GM13977 (cell line): ENCODE results near the gene SLC6A8.
"Not testable (repeated sequence)": the region's sequence is repeated elsewhere in the genome, so short reads cannot be mapped to it uniquely, and the experiment has no call there.

Source experiments
- DNase-seq: peaks from one replicate; pipeline ENCODE4 v3.0.0; 2012; ENCODE audit warnings: low spot score
- in situ Hi-C: fragments of 300-500 bp; cut with MboI; formaldehyde crosslinking; loops from one replicate; pipeline ENCODE4 v1.12.0; 2022; ENCODE audit warnings: low sequenced_read_pairs, low pct_unique_long_range_greater_than_20kb, mixed read lengths, inconsistent platforms; ENCODE audit not compliant: unreplicated experiment
- TF ChIP-seq, protein P1 (sequence below): IDR thresholded peaks from 2 replicates; pipeline ENCODE4 v1.5.1; 2012; ENCODE audit warnings: mild to moderate bottlenecking, control low read depth; ENCODE audit not compliant: insufficient read depth; ENCODE audit errors: extremely low read depth, missing control alignments

Gene SLC6A8

DNA sequence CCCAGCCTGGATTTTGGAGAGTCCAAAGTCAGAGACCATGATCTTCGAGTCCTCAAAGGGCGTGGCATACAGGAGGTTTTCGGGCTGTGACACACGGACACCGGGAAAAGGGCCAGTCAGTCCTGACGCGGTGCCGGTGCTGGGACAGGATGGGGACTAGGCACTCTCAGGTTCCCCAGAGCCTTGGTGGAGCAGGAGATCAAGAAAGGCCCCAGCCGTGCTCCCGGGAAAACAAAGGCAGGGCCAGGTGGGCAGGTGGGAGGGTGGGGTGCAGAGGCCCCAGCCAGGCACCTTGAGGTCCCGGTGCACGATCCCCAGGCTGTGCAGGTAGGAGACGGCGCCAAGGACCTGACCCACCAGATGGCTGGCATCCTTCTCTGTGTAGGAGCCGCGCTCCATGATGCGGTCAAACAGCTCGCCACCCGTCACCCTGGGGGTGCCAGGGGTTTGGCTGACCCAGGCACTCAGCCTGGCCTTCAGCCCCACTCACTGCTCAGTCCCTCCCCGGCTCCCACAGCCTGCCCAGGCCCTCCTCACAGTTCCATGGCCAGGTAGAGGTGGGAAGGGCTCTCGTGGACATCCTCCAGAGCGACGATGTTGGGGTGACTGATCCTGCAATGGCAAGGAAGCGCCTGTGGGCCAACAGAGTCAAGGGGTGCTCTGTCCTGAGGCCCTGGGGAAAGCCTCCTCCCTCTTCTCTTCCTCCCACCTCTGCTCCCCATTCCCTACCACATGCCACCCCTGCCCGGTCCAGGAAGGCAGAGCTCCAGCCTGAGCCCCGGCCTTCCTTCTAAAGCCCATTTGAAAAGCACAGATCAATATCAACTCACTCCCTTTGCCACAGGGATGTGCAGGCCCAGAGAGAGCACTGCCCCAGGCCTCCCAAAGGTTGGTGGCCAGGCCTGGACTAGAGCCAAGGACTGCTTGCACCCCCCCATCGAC lies 15.9 kb upstream of the SLC6A8 start:
- in situ Hi-C loops, result loop anchor here (10.0 to 25.0 kb wide), 2 partner anchors 117 to 710 kb away; no protein-coding TSS in a partner anchor
- DNase-seq, result no peak
- TF ChIP-seq, protein P1, sequence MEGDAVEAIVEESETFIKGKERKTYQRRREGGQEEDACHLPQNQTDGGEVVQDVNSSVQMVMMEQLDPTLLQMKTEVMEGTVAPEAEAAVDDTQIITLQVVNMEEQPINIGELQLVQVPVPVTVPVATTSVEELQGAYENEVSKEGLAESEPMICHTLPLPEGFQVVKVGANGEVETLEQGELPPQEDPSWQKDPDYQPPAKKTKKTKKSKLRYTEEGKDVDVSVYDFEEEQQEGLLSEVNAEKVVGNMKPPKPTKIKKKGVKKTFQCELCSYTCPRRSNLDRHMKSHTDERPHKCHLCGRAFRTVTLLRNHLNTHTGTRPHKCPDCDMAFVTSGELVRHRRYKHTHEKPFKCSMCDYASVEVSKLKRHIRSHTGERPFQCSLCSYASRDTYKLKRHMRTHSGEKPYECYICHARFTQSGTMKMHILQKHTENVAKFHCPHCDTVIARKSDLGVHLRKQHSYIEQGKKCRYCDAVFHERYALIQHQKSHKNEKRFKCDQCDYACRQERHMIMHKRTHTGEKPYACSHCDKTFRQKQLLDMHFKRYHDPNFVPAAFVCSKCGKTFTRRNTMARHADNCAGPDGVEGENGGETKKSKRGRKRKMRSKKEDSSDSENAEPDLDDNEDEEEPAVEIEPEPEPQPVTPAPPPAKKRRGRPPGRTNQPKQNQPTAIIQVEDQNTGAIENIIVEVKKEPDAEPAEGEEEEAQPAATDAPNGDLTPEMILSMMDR, result no peak

DNA sequence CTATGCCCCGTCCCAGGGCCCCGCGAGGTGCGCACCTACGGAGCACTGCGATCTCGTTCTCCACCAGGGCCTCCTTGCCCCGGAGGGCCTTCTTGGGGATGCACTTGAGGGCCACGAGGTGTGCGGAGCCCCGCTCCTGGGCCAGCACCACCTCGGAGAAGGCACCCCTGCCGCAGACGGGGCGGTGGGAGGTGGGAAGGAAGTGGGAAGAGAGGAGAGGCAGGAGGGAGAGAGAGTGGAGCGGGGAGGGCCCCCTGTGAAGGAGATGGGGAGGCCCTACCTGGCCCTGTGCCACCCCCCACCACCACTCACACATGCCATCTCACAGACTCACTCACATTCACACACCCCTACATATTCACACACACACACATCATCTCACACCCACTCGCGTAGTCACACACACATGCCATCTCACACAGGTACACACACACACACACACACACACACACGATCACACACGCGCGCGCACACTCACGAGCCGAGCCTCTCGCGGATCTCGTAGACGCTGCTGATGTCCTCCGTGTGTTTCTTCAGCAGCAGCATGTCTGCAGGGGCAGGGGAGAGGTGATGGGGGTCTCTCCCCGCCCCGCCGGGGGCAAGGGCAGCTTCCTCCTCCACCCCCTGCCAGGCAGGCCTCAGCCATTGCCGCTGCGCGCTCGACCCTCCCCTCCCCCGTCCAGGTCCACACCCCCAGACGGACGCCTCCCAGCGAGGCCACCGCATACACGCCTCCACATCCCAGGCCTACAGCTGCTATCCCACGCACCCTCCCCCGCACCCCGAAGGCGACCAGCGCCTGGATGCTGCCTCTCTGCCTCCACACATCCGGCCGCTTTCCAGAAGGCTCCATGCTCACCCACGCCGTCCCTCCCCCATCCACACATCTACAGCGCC lies 14.9 kb upstream of the SLC6A8 start:
- TF ChIP-seq, protein P1, result no peak
- in situ Hi-C loops, result loop anchor here (10.0 to 25.0 kb wide), 2 partner anchors 118 to 710 kb away; no protein-coding TSS in a partner anchor
- peak; percentile 23 for DNase-seq

DNA sequence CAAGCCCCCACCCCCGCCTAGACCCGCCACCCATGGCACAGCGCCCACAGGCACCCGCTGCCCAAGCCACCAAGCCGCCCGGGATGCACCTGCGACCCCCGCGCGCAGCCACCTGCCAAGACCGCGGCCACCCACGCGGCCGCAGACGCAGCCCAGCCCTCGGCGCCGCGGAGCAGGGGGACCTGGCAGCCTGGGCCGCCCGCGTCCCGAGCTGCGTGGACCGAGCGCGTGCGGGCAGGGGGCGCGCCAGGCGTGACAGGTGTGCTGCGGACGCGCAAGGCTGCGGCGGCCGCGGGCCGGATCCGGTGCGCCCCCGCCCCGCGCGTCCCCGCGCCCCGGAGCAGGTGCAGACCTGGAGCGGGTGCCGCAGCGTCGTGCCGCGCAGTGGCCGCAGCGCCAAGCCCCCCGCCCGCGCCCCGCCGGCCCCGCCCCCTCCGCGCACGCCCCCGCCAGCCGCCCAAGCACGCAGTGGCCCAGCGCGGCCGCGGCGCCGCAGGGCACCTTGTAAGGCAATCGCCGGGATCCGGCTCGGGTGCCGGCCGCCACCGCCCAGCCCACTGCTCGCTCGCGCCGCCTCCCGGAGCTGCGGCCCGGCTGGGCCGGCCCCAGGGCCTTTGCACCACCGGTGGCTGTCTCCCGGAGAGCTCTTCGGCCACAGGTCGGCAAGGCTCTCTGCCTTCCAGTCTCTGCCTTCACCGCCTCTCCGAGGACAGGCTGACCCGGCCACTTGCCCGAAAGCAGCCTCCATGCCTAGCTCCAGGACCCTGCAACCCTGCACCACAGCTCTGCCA lies 14.1 kb upstream of the SLC6A8 start, which contains the start of gene PNCK:
PNCK (minus strand) TSS at position 386 of the 791 bp plus-strand sequence. CDS start 737 bp downstream, outside the sequence.
- in situ Hi-C loops, result loop anchor here (10.0 to 25.0 kb wide), 2 partner anchors 119 to 711 kb away; no protein-coding TSS in a partner anchor

DNA sequence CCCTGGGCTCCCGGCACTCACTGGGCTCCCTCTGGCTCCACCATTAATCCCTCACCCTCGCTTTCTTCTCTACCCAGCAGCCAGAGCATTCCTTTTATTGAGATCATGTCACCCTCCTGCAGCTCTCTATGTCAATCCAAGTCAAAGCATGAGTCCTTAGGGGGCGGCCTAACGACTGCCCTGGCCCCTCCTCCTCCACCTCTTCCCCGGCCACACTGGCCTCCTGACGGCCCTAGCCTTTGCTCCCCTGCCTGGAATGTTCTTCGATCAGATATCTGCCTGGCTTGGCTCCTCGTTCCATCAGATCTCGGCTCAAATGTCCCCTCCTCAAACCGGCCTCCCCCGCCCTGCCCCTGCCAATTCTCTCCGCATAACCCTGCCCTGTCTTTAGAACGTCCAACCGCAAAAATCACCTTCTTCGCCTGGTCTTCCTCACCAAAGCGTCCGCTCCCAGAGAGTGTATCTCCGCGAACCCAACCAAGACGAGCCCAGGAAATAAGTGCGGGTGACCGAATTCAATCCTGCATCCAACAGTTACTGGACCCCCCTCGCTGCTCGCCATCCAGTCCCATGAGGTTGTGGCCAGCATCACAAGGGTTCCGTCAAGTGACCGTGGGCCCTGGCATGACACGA lies 13.4 kb upstream of the SLC6A8 start:
- peak; percentile 8 for DNase-seq
- TF ChIP-seq, protein P1, result no peak
- in situ Hi-C loops, result loop anchor here (10.0 to 25.0 kb wide), 2 partner anchors 120 to 712 kb away; no protein-coding TSS in a partner anchor

More for the DNA sequence above, 14.1 kb upstream of the SLC6A8 start, which contains the start of gene PNCK:
- no peak for DNase-seq
- TF ChIP-seq, protein P1, result no peak

DNA sequence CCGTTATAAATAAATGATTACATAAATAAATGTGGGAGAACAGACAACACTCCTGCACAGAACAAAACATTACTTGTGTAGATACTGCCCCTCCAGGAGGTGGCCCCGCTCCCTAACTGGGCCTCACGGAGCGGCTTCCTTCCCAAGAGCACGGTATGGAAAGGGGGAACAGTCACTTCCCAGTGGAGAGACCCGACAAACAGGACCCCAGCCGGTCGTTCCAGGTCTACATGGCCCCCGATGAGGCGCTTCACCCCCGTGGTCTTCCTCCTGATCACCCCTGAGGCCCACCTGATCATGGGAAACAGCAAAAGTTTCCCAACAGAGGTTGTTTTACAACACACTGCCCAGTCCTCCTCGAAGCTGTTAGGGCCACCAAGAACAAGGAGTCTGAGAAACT lies 6.6 kb upstream of the SLC6A8 start:
- TF ChIP-seq, protein P1, result no peak
- DNase-seq, result no peak
- in situ Hi-C loops, result no loop called here

DNA sequence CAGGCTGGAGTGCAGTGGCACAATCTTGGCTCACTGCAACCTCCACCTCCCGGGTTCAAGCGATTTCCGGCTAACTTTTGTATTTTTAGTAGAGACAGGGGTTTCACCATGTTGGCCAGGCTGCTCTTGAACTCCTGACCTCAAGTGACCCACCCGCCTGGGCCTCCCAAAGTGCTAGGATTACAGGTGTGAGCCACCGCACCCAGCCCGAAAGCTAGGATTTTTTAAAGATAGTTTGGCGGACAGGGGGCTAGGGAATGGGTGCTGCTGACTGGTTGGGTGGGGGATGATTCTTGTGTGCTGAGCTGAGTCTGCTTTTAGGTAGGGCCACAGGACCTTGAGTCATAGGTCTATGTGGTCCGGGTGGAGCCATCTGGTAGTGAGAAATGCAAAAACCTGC lies 4.2 kb upstream of the SLC6A8 start:
- DNase-seq, in situ Hi-C loops: not testable (repeated sequence)
